Activated CD4-positive, alpha-beta T cell treated with anti-CD3 and anti-CD28 coated beads, Interleukin-2, amount 10 ng/mL, durations not matched to agents 24 days and 14 days (primary cell): ENCODE data around the gene BRAP. TPM values are rescaled to one million over a fixed set of nuclear protein-coding genes. Genes with fewer than 3 reads are reported as not detected.
"Not testable (repeated sequence)": the region's sequence is repeated elsewhere in the genome, so short reads cannot be mapped to it uniquely, and the experiment has no call there.

ENCODE experiments used
- DNase-seq: peaks from one replicate; pipeline ENCODE4 v3.0.0; 2022
- H3K27ac Mint-ChIP-seq: one replicate; pipeline ENCODE4 v1.8.0; 2022; ENCODE audit warnings: mild to moderate bottlenecking, mixed read lengths
- H3K27me3 Mint-ChIP-seq: one replicate; pipeline ENCODE4 v1.8.0; 2022; ENCODE audit warnings: mixed read lengths
- H3K36me3 Mint-ChIP-seq: one replicate; pipeline ENCODE4 v1.8.0; 2022; ENCODE audit warnings: low read depth, mild to moderate bottlenecking, mixed read lengths
- H3K4me1 Mint-ChIP-seq: one replicate; pipeline ENCODE4 v1.8.0; 2021; ENCODE audit warnings: mixed read lengths
- H3K4me3 Mint-ChIP-seq: one replicate; pipeline ENCODE4 v1.8.0; 2022; ENCODE audit warnings: mild to moderate bottlenecking, moderate library complexity, mixed read lengths
- H3K9me3 Mint-ChIP-seq: one replicate; pipeline ENCODE4 v1.8.0; 2021; ENCODE audit warnings: mixed read lengths
- intact Hi-C: fragments of 100-400 bp; cut with micrococcal nuclease; formaldehyde crosslinking; loops from one replicate; pipeline ENCODE4 v1.15.1; 2023
- total RNA-seq: library from RNA; stranded (reverse); gene quantifications from 2 replicates; pipeline ENCODE4 v1.2.3, GENCODE V29; 2022

The BRAP gene
- total RNA-seq, 1 donor from 2014 or later: 20.3 TPM

- Mint-ChIP-seq H3K27me3 (no peaks in the 10 kb centered on the region), H3K27ac (no peak overlapping the region)
- DNase-seq: no peak
Observed at GRCh38 chr12:111692575-111693210, 6.9 kb upstream of the BRAP start.

GRCh38 chr12:111691262-111691661, 5.5 kb upstream of the BRAP start:
- Mint-ChIP-seq H3K27ac (no peak overlapping the region), H3K36me3 (peaks cover 26% of the 10 kb centered on the region)
- intact Hi-C loops: no loop called here

More at GRCh38 chr12:111692575-111693210, 6.9 kb upstream of the BRAP start:
- Mint-ChIP-seq H3K9me3 (no peaks in the 10 kb centered on the region), H3K36me3 (peaks cover 24% of the 10 kb centered on the region), H3K4me3 (no peak overlapping the region), H3K4me1 (no peaks in the 10 kb centered on the region)
- intact Hi-C loops: no loop called here

DNA sequence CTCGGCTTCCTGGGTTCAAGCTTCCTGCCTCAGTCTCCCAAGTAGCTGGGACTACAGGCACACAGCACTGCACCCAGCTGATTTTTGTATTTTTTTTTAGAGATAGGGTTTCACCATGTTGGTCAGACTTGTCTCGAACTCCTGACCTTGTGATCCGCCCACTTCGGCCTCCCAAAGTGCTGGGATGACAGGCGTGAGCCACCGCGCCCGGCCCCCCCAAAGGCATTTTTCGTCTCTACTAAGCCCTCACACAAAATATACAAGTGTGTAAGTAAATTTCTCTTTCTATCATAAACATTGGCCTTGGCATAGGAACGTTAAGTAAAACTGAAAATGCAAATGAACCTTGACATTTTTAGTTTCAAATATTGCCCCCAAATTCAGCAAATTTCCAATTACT, 2.2 kb upstream of the BRAP start:
- no peaks in the 10 kb centered on the region for H3K27me3 Mint-ChIP-seq
- H3K9me3 Mint-ChIP-seq: no peaks in the 10 kb centered on the region
- no peak overlapping the region for H3K4me3 Mint-ChIP-seq
- no peak overlapping the region for H3K27ac Mint-ChIP-seq
- peaks cover 28% of the 10 kb centered on the region for H3K4me1 Mint-ChIP-seq
- DNase-seq: no peak
- intact Hi-C loops: loop anchor here (1.0 to 10.0 kb wide), 3 partner anchors 125 to 697 kb away; partner anchors contain the start of gene HECTD4
- H3K36me3 Mint-ChIP-seq: peaks cover 14% of the 10 kb centered on the region

More at GRCh38 chr12:111691262-111691661, 5.5 kb upstream of the BRAP start:
- Mint-ChIP-seq H3K4me1 (peaks cover 12% of the 10 kb centered on the region), H3K9me3 (no peaks in the 10 kb centered on the region), H3K4me3 (no peak overlapping the region), H3K27me3 (no peaks in the 10 kb centered on the region)
- DNase-seq: no peak

DNA sequence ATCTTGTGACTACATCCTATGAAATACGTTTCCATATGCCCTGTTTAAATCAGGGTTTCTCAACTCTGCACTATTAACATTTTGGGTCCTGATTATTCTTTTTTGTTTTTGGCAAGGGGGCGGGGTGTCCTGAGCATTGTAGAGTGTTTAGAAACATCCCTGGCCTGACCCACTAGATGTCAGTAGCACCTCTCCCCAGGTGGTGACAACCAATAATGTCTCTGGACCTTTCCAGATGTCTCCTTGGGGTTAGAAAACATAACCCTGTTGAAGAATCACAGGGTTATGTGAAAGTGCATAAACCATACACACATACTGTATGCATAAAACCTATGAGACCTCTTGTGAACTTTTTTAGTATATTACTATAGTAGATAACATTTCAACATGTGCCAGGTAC, 1.5 kb upstream of the BRAP start:
- H3K27ac Mint-ChIP-seq: no peak overlapping the region

GRCh38 chr12:111686574-111687105, 884 bp upstream of the BRAP start:
- no peaks in the 10 kb centered on the region for H3K9me3 Mint-ChIP-seq
- intact Hi-C loops: loop anchor here (1.0 to 10.0 kb wide), 4 partner anchors 127 to 698 kb away; partner anchors contain the start of gene HECTD4

More for the DNA sequence above, 1.5 kb upstream of the BRAP start:
- peak overlapping the region; percentile 99 for H3K4me3 Mint-ChIP-seq
- no peaks in the 10 kb centered on the region for H3K27me3 Mint-ChIP-seq
- no peaks in the 10 kb centered on the region for H3K9me3 Mint-ChIP-seq
- H3K36me3 Mint-ChIP-seq: peaks cover 18% of the 10 kb centered on the region
- peak; percentile 65 for DNase-seq
- intact Hi-C loops: loop anchor here (1.0 to 10.0 kb wide), 3 partner anchors 126 to 698 kb away; partner anchors contain the start of gene HECTD4
- H3K4me1 Mint-ChIP-seq: peaks cover 28% of the 10 kb centered on the region

DNA sequence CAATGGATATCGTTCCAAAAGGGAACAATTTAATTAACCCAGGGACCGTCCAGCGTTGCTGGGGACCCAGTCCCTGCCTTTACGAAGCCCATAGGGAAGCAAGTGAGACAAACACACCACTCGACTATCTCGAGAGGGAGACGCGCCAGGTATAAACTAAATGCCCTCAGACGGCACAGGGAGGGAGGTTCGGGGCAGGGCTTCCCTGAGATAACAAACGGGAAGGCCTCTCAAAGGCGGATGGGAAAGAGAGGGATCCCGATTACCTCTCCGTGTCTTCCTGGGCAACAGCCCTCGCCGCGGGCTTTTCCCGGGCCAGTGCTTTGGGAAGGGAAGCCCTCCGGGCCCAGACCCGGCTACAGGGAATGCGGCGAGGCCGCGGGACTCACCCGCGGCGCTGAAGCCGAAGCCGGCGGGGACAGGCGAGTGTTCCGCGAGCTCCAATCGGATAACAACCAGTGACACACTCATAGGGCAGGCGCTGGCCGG, 390 bp downstream of the BRAP start:
- no peak for DNase-seq
- H3K4me1 Mint-ChIP-seq: peaks cover 28% of the 10 kb centered on the region

More at GRCh38 chr12:111686574-111687105, 884 bp upstream of the BRAP start:
- no peak for DNase-seq
- Mint-ChIP-seq H3K36me3 (peaks cover 22% of the 10 kb centered on the region), H3K4me1 (peaks cover 28% of the 10 kb centered on the region), H3K27me3 (no peaks in the 10 kb centered on the region), H3K4me3 (peak overlapping the region; percentile 99), H3K27ac (peak overlapping the region; percentile 95)

GRCh38 chr12:111684485-111685198, 1.1 kb downstream of the BRAP start:
- H3K9me3 Mint-ChIP-seq: not testable (repeated sequence)
- intact Hi-C loops: loop anchor here (2.0 to 10.0 kb wide), 3 partner anchors 86 to 700 kb away; partner anchors contain the start of genes ATXN2 and HECTD4
- peaks cover 36% of the 10 kb centered on the region for H3K36me3 Mint-ChIP-seq

More for the DNA sequence above, 390 bp downstream of the BRAP start:
- peak overlapping the region; percentile 96 for H3K27ac Mint-ChIP-seq
- H3K4me3 Mint-ChIP-seq: peak overlapping the region; percentile 99
- no peaks in the 10 kb centered on the region for H3K9me3 Mint-ChIP-seq
- intact Hi-C loops: loop anchor here (2.0 to 10.0 kb wide), 3 partner anchors 87 to 699 kb away; partner anchors contain the start of genes ATXN2 and HECTD4
- H3K27me3 Mint-ChIP-seq: no peaks in the 10 kb centered on the region
- H3K36me3 Mint-ChIP-seq: peaks cover 32% of the 10 kb centered on the region

DNA sequence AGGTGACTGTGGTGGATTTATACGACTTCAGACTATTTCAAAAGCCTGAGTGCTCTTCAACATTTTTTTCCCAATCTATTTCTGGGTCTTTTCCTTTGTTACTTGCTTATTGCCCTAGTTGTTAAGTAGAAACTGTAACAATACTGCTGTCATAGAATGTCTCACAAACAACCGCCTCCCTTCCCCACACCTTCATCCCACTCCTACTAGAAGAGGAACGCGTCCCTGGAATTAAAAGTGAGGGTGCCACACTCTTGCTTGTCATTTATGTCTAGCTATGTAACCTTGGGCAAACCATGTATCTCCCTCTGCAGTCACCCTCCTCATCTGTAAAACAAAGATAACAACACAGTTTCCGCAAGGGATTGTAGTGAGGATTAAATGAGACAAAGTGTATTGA, 8.6 kb downstream of the BRAP start:
- Mint-ChIP-seq H3K27me3 (no peaks in the 10 kb centered on the region), H3K4me1 (no peaks in the 10 kb centered on the region), H3K9me3 (no peaks in the 10 kb centered on the region), H3K4me3 (no peak overlapping the region), H3K27ac (no peak overlapping the region), H3K36me3 (peaks cover 46% of the 10 kb centered on the region)
- intact Hi-C loops: no loop called here
- no peak for DNase-seq

More at GRCh38 chr12:111684485-111685198, 1.1 kb downstream of the BRAP start:
- peak overlapping the region; percentile 99 for H3K4me3 Mint-ChIP-seq
- H3K27ac Mint-ChIP-seq: peak overlapping the region; percentile 96
- peaks cover 28% of the 10 kb centered on the region for H3K4me1 Mint-ChIP-seq
- not testable (repeated sequence) for H3K27me3 Mint-ChIP-seq
- peak; percentile 60 for DNase-seq

GRCh38 chr12:111673503-111673902, 12.3 kb downstream of the BRAP start:
- no peak for DNase-seq
- H3K27me3 Mint-ChIP-seq: no peaks in the 10 kb centered on the region
- no peaks in the 10 kb centered on the region for H3K9me3 Mint-ChIP-seq
- intact Hi-C loops: no loop called here
- peaks cover 43% of the 10 kb centered on the region for H3K36me3 Mint-ChIP-seq
- H3K4me3 Mint-ChIP-seq: no peak overlapping the region
- H3K4me1 Mint-ChIP-seq: no peaks in the 10 kb centered on the region
- no peak overlapping the region for H3K27ac Mint-ChIP-seq

DNA sequence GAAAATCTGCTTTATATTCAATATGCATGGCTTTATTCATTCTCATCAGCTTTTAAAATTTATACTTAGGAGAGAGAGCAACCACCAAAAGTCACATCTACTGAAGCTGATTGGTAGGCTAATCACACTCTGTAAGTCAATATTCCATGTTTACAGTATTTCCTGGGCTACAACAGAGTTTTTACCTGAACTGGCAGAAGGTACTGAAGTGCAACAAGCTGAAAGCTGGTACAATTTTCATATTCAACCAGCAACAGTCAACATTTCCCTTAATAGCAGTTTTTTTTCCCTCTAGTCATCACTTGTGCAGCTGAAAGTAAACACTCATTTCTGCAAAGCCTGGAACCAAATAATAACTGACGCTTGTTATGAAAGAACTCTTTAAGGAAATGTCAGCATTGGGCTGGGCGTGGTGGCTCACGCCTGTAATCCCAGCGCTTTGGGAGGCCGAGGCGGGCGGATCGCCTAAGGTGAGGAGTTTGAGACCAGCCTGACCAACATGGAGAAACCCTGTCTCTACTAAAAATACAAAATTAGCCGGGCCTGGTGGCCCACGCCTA, 12.9 kb downstream of the BRAP start:
- H3K4me1 Mint-ChIP-seq: no peaks in the 10 kb centered on the region
- peaks cover 41% of the 10 kb centered on the region for H3K36me3 Mint-ChIP-seq
- no peak for DNase-seq
- H3K27me3 Mint-ChIP-seq: no peaks in the 10 kb centered on the region
- H3K9me3 Mint-ChIP-seq: no peaks in the 10 kb centered on the region
- no peak overlapping the region for H3K27ac Mint-ChIP-seq
- no peak overlapping the region for H3K4me3 Mint-ChIP-seq
- intact Hi-C loops: no loop called here

DNA sequence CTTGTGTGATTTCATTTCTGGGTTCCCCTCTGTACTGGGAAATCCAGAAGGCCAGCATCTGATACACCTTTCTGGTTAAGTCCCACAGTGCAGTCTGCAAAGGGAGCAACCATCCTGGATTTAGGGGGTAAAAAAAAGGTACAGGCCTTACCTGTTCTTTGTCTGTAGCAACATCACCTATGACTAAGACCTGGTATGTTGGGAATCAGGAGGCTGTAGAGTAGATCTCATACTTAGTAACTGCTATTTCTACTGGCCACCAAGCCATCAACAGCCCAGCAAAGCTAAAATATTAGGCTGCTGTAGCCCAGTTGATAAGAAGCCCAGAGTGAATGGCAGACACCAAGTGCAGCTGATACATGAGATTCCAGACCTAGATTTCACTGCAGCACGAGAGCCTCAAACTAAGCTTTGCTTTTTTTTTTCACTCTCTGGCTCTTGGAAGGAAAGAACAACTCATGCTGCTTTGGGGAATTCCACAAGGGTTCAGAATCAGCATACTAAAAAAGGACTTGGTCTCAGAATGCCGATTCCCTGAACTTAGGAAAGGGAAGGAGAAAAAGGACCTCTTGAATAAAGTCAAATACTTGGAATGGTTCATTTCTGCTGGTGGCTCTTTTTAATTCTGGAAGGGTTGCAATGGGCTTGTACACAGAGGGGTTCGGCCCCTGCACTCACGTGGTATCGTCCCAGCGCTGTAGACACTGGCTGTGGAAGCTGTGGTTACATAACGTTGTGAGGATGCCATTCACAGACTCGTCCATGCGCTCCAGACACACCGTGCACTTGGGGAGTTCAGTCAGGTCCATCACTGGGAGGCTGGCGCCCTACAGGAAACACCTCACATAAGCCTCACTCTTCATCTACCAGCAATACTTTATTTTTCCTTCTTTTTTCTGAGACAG, 20.5 kb downstream of the BRAP start:
- Mint-ChIP-seq H3K4me3 (no peak overlapping the region), H3K27me3 (no peaks in the 10 kb centered on the region), H3K9me3 (no peaks in the 10 kb centered on the region), H3K27ac (peak overlapping the region; percentile 64), H3K36me3 (peaks cover 45% of the 10 kb centered on the region), H3K4me1 (peaks cover 4% of the 10 kb centered on the region)
- intact Hi-C loops: no loop called here
- DNase-seq: no peak

DNA sequence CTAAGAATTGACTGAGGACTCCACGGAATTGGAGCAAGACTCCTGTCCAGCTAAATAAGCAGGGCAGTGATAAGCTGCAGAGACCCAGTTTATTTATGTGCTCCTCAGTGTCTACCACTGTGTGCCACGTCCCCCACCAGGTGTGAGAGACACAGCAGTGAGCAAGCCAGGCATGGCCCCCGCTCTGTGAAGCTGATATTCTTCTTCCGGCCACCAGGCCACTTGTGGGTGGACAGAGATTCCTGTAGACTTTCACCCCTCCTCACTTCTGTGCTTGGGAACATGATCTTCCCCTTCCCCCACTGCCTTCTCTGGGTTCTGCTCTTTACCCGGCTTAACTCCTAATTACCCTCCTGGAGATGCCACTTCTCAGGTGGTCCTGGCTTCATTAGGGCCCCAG, 21.3 kb downstream of the BRAP start:
- no peaks in the 10 kb centered on the region for H3K27me3 Mint-ChIP-seq
- H3K4me1 Mint-ChIP-seq: peaks cover 4% of the 10 kb centered on the region
- H3K9me3 Mint-ChIP-seq: no peaks in the 10 kb centered on the region
- peaks cover 42% of the 10 kb centered on the region for H3K36me3 Mint-ChIP-seq
- intact Hi-C loops: no loop called here
- DNase-seq: no peak
- no peak overlapping the region for H3K27ac Mint-ChIP-seq
- H3K4me3 Mint-ChIP-seq: no peak overlapping the region

GRCh38 chr12:111656016-111656415, 29.7 kb downstream of the BRAP start:
- no peaks in the 10 kb centered on the region for H3K27me3 Mint-ChIP-seq
- H3K4me3 Mint-ChIP-seq: no peak overlapping the region
- intact Hi-C loops: no loop called here
- no peak for DNase-seq
- no peaks in the 10 kb centered on the region for H3K4me1 Mint-ChIP-seq
- peaks cover 42% of the 10 kb centered on the region for H3K36me3 Mint-ChIP-seq
- H3K27ac Mint-ChIP-seq: no peak overlapping the region
- no peaks in the 10 kb centered on the region for H3K9me3 Mint-ChIP-seq
